ENCODE measurements around the gene CNPY1.

The CNPY1 gene

DNA sequence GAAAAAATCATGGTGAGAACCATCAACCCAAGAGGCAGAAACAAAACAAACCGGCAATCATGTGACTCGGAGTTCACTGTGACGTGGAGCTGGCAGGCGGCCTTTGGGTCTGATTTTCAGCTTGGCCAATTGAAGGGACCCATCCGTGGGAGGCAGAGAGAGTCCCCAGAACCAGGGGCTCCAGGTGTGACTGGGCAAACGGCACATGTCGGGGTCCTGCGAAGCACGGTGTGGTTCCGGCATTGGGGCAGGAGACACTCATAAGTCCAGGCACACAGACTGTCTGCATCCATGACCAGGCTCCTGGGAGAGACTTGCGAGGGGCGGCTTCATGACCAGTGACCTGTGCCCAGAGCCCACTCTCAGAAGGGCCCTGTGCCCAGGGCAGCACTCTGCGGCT, 12.6 kb upstream of the CNPY1 start:
- DNase-seq (ENCODE audit: low spot score): no peak

DNA sequence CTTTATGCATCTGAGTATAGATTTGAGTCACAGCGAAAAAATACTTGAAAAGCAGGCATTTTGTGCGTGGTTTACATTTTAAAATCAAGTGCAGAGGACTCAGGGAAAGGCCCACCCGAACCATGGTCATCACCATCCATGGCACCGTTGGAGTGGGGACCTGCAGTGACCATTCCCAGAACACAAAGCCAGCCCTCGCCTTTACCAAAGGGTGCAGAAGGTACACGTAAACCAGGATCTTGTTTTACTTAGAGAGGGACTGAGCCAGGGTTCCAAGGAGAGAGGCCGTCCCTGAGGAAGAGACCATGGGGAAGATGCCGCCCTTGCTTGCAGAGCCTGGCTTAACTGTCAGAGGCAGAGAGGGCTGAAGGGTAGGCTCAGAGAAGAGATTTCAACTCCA, 12.0 kb upstream of the CNPY1 start:
- DNase-seq (ENCODE audit: low spot score): no peak

DNA sequence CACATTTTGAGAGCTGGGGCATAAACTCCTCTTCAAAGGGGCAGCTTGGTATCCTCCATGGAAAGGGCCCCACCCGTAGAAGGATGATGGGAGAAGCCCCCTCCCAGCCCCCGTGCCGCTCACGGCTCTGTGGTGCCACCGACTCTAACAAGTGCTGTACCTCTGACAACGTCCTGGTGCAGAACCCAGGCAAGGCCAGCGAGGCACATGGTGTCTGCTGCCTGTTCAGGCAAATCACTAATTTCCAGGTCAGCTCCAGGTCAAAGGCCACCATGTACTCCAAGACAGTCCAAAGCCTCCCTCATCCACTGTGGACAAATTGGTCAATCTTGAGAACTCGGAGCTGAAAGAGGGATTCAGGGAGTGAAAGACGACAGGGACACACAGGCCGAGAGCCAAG, 11.4 kb upstream of the CNPY1 start:
- DNase-seq (ENCODE audit: low spot score): no peak

DNA sequence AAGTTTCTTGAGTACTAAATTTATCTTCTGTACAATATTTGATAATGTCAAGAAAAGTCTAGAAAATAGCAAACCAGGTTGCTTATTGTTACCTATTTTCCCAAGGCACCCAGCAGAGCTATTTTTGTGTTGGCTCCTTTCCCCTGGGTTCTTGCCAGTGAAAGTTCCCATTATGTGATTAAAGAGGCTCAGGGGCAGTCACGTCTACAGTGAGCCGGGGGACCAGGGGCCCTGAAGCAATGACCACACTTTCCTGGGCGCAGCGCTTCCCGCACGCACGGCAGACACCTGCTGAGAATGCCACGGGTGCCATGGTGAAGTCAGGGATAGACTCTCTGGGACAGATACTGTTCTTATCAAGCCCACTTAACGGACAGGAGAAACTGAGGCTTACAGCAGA, 10.4 kb upstream of the CNPY1 start:
- DNase-seq (ENCODE audit: low spot score): no peak

DNA sequence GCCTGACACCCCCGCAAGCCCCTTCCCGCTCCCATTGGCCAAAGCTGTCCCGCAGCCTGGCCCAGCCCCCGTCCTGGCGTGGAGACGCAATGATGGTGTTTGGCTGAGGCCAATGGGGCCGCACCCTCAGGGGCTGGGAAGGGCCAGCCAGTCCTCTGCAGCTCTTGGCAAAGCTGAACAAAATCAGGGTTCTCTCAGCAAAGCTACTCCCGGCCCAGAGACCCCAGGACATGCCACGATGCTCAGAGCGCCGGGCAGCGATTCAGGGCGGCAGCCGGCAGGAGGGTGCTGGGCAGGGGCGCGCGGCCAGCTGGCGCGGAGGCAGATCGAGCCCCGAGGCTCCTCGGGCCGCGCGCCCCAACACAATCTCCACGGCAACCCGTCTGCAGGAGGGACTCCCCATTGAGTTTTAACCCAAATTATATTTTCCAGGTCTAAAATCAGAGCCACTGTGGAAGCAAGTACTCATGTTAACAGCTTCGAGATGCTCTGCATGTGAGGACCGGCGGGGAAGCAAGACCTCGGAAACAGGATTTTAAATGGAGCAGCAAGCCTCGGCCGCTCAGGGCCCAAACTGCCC, 8.8 kb upstream of the CNPY1 start:
- no peak for DNase-seq (ENCODE audit: low spot score)

DNA sequence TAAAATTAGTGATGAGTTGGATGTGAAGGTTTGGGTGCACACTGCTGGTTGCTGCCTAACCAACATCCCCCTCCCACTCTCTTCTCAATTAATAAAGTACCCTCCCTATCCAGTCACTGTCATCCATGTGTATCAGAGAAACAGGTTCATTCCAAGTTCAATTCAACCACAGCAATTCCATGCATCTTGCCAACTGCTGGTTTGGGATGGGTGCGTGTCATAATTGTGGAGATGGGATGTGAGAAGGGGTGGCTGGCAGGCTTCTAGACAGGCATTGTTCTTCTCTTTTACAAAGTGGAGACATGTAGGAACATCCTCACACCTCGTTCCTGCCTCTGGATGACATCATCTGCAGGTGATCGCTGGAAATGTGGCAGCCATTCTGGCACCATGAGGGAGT, 7.5 kb upstream of the CNPY1 start:
- no peak for DNase-seq (ENCODE audit: low spot score)

DNA sequence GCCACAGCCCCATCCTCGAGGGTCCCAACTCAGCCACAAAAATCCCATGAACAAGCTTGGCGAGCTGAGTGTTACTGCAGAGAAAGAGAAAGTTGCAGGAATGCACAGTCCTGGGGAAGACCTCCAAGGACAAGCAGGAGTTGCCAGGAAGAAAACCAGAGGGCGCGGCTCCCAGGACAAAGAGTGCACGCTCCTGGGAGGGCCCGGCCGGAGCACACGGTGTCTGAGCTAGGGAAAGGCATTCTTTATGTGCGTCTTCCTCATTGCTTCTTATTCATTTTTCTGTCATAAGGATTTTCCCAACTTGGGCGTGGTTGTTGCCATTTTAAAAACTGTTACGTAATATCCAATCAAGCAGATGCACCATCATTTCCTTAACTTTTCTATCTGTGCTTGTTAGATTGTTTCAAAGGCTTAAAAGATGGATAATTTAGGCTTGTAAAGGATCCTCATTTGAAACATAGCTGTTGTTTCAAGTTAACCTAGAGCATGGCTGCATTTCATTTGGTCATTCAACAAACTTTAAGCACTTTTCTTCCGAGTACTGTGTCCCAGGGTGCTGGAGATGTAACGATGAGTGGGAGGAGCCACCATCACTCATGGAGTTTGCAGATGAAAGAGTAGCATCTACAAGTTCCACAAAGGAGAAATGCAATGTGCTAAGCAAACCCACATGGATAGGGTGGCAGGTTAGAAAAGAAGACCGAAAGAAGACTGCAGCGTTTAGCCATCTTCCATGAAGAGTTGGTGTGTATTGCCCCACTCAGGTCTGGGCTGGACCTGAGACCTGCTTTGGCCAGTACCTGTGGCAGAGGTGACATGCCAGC, 5.6 kb upstream of the CNPY1 start:
- DNase-seq (ENCODE audit: low spot score): no peak

DNA sequence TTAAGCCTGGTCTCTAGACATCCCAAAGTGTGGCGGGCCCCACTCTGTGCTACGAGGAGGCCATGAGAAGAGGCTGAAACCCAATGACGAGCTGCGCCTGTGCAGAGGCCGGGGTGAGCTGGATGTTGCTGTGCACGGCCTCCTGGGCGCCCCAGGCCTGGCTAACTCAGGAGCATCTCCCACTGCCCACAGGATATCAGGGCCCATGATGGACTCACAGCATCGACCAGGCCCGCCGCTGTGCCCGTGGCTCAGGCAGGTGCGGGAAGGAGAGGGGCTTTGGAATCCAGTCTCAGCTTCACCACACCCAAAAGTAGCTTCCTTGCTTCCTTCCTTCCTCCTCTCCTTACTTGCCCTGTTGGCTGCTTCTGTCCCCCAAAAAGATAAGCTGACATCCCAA, 4.6 kb upstream of the CNPY1 start:
- DNase-seq (ENCODE audit: low spot score): no peak

DNA sequence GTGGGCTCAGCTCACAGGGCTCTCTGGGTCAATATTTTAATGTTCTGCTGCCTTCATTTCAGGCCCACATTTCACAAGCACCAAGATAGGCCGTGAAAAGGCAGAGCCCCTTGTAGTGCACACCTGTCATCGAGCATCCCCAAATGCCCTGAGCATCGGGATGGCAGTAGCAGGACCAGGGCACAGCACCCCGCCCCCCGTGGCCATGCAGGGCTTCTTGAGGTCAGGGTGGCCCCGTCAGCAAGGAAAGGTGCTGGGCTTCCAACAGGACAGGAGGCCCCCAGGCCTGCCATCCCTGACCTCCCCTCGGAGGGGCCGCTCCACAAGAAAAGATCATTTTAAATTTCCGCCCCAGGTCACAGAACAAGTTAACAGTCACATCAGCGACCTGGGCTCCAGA, 2.9 kb upstream of the CNPY1 start:
- no peak for DNase-seq (ENCODE audit: low spot score)

DNA sequence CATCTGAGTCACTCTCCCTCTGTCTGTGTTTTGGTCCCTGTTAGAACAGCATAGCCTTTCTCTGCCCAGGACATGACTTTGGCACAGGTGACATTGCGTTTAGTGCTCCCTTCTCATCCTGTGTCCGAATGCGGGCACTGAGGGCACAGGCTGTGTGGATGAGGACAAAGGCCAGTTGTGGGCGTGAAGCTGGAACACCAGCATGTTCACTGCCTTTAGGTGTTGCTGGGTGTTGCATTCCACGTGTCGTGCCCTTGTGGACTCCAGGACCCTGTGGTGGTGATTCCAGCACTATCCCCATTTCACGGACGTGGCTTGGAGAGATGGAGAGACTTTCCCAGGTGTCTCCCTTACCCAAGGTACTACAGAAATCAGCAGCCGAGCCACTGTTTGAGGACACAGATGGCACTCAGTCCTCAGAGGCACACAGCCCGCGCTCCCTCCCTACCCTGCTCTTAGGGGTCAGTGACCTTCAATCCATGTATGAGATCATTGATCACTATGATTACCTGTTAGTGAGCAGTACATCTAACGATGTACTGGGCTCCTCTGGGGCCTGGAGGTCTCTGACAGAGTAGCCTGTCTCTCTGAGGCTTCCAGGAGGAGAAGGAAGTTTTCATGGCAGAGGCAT, 917 bp upstream of the CNPY1 start:
- no peak for DNase-seq (ENCODE audit: low spot score)

DNA sequence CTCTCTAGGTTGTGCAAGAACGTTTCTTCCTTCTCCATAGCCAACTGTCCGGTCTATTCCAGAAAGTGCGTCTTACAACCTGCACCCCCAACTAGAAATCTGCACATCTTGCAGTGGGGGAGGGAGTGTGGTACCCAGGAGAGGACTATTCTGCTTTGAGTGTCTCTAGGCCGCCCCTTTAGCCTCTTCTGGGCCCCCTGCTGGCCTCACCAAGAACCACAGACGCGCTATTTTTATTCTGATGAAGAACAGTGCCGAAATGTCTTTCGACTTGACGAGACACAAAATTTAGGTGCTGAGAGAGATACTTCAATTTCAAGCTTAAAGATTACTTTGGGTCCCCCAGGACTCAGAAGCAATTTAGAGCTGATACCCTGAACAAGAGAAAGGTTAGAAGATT, 1.0 kb downstream of the CNPY1 start:
- DNase-seq (ENCODE audit: low spot score): no peak

DNA sequence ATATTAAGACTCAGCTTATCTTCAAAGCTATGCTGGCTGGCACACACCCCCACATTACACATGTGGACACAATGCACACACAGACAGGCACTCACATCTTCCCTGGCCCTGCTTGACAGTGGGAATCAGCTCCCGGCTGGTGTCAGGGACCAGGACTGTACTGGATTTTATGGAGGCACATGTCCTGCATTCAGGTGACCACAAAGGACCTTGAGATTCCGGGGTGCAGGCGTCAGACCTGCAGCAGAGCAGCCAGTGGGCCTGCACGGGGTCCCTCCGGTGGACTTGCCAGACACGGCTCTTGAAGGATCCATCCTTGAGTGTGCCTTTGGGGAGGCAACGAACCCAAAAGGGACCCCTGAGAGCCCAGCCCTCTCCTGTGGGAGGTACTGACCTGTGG, 1.9 kb downstream of the CNPY1 start:
- no peak for DNase-seq (ENCODE audit: low spot score)

DNA sequence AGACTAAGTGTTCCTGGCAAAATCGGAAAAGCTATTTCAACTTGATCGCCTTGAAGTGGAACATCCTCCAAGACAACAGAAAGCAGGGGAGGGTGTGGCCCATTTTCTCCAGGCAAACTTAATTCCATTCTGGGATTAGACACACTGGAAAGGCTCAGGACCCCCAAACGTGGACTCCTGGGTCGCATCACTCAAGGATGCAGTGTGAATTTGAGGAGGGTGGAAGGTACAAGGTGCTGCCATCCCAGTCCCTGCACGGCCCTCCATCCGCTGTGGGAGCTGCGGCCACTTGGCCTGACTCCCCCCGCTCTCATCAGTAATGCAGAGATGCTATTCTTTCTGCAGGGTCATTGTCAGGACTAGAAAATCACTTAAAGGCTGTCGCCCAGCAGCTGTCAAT, 2.4 kb downstream of the CNPY1 start:
- no peak for DNase-seq (ENCODE audit: low spot score)

DNA sequence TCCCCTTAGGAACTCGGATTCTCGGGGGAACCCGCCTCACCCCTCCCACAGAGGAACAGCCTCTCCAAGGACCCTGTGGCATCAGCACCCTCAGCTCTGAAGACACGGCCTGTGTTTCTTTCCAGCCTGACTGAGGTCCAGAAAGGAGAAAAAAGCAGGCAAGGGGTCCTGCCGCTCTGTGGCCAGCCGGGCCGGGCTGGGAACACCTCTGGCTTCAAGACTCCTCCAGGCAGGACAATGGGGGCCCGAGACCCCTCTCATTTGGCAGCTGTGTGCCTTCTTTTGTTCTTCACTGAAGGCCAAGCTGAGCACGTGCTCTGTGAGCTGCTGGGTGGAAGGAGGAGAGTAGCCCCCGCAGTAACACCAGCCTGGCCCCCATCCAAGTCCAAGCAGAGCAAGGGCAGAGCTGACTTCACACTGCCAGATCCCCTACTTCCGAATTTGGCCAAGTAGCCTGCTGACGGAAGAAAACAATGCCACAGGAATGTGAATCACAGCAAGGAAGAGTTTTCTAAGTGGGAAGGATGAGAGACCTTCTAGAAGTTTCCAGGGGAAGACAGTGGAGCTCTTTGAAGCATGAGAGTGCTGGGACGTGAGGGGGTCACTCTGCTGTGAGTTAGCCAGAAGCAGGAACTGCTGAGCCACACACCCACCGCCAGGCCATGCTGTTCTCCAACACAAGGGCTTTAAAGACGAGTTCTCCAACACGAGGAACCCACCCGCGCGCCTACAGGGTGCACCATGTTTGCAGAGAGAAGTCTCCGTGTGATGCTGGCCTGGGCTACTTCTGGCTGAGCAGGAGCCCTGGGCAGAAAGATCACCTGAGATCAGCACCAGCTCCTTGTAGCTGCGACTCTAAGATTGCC, 3.1 kb downstream of the CNPY1 start:
- no peak for DNase-seq (ENCODE audit: low spot score)

DNA sequence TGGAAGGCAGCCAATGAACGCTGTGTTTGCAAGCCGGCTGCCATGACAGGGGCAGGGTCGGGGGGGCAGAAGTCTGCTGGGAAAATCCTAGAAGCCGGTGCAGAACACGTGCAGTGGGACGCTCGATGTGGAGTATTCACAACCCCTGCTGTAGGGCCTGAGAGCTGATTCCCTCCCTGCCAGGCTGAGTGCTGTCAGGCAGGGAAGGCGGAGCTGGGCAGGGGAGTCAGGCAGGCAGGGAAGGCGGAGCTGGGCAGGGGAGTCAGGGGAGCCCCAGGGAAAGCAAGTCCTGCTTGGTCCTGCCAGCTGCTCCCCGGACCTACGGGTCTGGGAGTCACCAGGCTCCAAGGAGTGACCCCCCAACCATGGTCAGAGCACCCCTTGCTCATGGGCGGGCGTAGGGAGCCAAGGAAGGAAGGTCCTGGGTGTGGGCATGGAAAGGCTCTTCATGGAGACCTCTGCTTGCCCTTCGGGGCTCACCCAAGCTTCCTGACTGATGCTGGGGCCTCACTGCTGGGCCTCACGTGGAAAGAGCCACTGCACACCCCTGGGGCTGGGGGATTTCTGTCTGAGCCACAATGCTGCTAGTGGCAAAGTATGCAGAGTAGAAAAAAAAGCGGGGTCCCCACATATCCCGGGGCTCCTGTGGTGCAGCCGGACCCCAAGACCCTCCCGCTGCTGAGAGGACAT, 4.2 kb downstream of the CNPY1 start:
- DNase-seq (ENCODE audit: low spot score): no peak

DNA sequence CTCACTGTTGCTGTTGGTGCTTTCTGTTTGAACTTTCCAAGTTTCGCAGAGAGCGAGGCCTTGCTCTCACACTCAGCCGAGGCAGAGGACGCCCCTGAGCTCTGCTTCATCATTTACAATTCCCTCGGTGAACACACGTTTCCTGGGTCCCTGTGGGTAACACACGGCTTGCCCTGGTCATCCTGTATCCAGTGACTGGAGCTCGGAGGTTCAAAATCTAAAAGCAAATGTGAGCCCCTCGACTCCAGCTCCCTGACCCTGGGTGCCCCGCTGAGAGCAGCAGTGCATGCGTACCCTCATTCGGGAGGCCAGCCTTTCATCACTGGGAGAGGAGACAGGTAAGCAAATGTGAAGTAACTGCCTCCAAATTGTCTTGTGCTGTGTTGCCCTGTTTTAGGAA, 5.8 kb downstream of the CNPY1 start:
- DNase-seq (ENCODE audit: low spot score): no peak

DNA sequence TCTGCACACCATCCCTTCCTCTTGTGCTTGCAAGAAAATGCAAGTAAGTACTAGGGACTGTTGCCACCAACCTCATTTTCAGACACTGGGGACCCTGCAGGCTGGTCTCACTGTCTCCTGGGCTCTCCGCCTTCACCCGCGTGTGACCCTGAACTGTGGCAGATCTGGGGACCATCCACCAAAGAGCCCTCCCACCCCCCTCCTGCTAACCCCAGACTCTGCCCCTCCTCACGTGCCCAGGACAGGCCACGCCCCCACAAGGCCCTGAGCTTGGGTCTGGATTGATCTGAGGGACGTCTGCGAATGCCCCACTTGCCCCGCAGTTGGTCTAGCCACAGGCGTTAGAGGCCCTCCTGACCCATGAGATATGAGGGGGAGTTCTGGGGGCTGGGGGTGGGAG, 8.1 kb downstream of the CNPY1 start:
- DNase-seq (ENCODE audit: low spot score): no peak

DNA sequence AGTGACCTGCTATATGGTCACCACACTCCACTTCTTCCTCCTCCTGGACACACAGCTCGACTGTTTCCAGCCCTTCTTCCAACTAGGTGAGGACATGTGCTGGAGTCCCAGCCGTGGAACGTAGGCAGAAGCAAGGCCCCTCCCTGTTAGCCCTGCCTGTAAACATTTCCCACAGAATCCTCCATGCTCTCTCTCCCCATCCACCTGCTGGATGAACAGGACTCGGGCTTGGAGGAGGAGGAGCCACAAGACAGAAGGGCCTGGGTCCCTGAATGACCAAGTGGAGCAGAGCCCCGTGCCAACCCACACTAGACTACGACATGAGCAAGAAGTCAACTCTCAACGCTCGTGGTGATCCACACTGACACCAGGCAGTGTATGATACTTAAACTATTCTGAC, 9.9 kb downstream of the CNPY1 start:
- no peak for DNase-seq (ENCODE audit: low spot score)

DNA sequence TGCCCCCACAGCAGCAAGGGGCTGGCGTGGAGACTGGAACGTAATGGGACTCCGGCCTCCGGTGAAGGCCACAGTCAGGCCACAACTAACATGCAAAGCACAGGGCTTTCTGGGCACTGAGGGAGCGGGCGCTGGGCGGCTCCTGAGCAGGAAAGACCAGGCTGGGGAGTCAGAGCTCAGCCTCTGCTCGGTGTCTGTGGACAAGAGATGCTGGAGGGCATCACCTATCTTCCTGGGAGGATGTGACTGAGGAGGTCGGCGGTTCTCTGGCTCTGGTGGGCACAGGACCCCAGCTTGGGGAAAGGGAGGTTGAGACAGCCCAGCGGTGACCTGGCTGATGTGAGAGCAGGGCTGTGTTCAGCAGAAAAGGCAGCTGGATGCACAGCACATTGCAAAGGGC, 11.7 kb downstream of the CNPY1 start:
- DNase-seq (ENCODE audit: low spot score): no peak

DNA sequence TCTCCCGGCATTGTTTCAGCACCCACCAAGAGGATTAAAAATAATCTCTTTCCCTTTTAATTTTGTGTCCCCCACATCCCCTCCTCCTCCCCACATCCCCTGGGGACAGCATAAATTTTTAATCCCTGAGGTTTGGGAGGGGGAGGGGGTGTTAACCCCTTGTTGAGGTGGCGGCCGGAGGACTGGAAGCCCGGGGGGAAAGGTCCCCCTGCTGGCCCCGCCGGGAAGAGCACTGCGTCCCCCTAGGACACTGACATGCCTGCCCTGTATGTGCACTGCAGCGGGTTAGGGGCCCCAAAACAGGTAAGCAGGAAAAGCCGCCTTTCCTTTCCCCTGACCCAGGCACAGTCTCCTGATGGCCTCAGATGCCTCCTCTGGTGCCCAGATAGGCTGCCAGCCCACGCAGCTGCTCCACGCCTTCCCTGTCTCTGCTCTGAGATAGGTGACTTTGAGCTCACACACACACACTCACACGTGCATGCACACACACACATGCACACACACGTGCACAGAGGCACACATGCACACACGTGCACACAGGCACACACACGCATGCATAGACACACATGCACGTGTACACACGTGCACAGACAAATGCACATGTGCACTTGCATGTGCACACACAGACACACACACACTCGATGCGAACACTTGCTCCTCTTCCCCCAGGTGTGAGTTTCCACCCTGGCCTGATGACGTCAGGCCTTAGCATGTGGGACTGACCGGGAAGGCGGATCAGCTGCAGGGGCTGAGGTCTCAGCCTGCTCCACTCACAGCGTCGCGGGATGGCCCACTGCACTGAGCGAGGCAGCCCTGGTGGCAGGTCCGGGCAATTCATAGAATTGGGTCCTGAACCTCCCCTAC, 12.3 kb downstream of the CNPY1 start:
- no peak for DNase-seq (ENCODE audit: low spot score)

Data from CD4-positive, alpha-beta T cell treated with Interleukin-15 for 4 hours (primary cell).